GM12872 (cell line): Measurements from ENCODE around the gene DNAJB13.

Experiments
- TF ChIP-seq, protein P1 (sequence below): IDR thresholded peaks from 3 replicates; pipeline ENCODE4 v1.5.1; 2011; ENCODE audit warnings: low read depth, mild to moderate bottlenecking, low read length, moderate library complexity; ENCODE audit not compliant: insufficient read depth

The DNAJB13 gene

DNA sequence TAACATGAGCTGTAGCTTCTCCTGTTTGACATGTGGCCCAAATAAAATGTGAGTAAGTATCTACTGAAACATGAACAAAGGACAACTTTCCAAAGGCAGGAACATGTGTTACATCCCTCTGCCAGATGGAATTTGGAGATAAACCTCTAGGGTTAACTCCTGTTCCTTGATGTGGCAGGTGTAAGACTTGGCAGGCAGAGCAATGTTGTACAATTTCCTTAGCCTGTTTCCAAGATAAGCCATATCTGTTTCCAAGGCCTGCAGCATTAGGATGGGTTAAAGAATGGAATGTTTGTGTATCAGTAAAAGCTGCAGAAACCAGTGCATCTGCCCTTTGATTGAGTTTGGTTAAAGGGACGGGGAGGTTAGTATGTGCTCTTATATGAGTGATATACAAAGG is 8.8 kb upstream of the DNAJB13 start:
- TF ChIP-seq, protein P1, sequence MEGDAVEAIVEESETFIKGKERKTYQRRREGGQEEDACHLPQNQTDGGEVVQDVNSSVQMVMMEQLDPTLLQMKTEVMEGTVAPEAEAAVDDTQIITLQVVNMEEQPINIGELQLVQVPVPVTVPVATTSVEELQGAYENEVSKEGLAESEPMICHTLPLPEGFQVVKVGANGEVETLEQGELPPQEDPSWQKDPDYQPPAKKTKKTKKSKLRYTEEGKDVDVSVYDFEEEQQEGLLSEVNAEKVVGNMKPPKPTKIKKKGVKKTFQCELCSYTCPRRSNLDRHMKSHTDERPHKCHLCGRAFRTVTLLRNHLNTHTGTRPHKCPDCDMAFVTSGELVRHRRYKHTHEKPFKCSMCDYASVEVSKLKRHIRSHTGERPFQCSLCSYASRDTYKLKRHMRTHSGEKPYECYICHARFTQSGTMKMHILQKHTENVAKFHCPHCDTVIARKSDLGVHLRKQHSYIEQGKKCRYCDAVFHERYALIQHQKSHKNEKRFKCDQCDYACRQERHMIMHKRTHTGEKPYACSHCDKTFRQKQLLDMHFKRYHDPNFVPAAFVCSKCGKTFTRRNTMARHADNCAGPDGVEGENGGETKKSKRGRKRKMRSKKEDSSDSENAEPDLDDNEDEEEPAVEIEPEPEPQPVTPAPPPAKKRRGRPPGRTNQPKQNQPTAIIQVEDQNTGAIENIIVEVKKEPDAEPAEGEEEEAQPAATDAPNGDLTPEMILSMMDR, result no peak

DNA sequence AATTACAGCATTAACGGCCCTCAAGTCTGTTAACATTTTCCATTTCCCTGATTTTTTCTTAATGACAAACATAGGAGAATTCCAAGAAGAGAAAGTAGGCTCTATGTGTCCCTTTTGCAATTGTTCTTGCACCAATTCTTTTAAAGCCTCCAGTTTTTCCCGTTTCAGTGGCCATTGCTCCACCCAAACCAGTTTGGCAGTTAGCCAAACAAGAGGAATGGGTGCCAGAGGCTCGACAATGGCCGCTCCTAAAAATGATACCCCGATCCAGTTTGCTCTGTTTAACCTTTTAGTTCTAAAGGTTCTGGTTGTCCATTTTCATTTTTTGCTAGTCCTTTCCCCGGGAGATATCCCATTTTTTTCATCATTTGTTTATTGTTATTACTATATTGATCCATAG is 6.7 kb upstream of the DNAJB13 start:
- TF ChIP-seq, protein P1, result no peak

DNA sequence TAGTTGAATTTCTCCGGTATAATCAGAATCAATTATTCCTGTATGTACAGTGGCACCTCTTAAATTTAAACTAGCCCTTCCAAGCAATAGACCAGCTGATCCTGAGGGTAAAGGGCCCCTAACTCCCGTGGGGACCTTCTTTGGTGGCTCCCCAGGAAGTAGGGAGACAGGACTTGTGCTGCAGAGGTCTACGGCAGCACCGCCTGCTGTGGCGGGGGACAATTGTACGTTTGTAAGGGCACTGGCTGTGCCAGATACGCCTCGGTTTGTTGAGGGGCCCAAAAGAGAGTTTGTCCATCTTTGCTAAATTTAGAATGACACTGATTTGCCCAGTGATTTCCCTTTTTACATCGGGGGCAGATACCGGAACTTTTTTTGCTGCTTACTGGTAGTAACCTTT is 5.9 kb upstream of the DNAJB13 start:
- TF ChIP-seq, protein P1, result no peak

DNA sequence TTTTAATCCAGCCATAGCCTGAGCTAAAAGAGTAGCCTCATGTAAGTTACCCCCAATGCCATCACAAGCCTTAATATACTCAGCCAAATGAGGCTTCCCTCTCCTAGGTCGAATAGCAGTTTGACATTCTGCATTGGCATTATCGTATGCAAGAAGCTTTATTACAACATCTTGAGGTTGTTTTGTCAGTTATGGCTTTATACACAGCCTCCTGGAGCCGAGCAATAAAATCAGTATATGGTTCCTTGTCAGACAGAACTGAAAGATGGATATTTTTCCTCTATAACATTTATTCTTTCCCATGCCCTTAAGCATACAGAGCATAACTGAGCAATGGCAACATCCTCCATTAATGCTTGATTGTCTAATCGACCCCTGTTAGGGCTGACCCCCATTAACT is 5.4 kb upstream of the DNAJB13 start:
- TF ChIP-seq, protein P1, result no peak

DNA sequence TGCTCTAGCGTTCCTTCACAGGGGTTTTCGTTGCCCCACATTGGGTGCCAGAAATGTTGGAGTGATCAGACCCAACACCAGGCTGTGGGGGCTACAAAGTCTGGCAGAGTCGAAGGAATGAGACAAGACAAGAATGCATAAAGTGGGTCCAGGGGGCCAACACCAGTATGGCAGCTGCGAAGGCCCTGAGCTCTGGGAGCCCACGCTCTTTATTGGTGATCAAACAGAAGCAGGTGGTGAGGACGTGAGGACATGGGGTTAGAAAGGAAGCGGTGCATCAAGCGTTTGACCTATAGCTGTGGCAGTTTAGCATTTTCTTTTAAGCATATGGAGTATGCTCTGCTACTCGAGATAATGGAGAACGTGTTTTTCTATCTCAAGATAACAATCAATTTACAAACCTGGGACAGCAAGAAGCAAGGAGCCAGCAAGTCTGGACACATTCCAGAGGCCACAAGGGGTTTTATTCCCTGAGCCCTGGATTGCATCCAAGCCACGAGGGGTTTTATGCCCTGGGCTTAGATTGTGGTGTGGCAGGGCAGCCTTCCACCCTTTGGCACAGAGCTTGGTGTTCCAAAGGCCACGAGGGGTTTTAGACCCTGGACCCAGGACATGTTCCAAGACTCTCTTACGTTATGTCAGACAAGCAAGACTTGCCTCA is 3.9 kb upstream of the DNAJB13 start:
- TF ChIP-seq, protein P1, result no peak

DNA sequence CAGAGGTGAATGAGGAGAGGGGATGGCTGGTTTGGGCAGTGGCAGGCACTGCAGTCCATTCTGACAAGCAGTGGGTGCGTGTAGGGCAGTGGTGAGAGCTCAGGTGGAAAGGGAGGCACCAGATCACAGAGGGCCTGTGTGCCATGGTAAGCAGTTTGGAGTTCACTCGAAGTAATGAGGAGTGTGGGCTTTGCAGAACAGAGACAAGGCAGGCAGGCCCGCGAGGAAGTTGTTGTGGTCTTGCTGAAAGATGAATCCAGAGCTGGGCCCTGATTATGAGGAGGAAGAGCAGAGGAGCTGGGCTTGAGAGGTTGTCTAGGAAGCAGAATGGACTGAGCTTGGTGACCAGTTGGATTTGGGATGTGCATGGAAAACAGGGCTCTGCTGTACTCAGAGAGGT is 1.6 kb upstream of the DNAJB13 start:
- TF ChIP-seq, protein P1, result no peak

DNA sequence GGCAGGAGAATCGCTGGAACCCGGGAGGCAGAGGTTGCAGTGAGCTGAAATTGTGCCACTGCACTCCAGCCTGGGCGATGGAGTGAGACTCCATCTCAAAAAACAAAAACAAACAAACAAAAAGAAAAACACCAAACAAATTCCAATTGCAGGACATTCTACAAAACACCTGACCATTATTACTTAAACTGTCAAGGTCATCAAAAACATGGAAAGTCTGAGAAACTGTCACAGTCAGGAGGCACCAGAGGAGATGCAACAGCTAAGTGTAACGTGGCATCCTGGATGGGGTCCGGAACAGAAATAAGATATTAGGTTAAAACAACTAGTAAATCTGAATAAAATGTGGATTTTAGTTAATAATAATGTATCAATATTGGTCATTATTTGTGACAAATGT is 914 bp upstream of the DNAJB13 start:
- TF ChIP-seq, protein P1, result no peak
